HEK293 (cell line): Measurements from ENCODE around the gene DENND5A.
"Not testable (repeated sequence)": the region's sequence is repeated elsewhere in the genome, so short reads cannot be mapped to it uniquely, and the experiment has no call there.

Experiments
- CTCF ChIP-seq: fragments of 450-650 bp; formaldehyde crosslinking; IDR thresholded peaks from 2 replicates; pipeline ENCODE4 v1.5.1; 2016; ENCODE audit warnings: missing biosample characterization, missing genetic modification characterization
- PATZ1 ChIP-seq: fragments of 450-650 bp; formaldehyde crosslinking; IDR thresholded peaks from 2 replicates; pipeline ENCODE4 v1.5.1; 2016; ENCODE audit warnings: missing biosample characterization, missing genetic modification characterization
- REST ChIP-seq: fragments of 450-650 bp; formaldehyde crosslinking; IDR thresholded peaks from 2 replicates; pipeline ENCODE4 v1.5.1; 2016; ENCODE audit warnings: missing biosample characterization, missing genetic modification characterization
- YY1 ChIP-seq: fragments of 450-650 bp; formaldehyde crosslinking; IDR thresholded peaks from 2 replicates; pipeline ENCODE4 v1.5.1; 2018; ENCODE audit warnings: missing biosample characterization, missing genetic modification characterization
- ZBTB21 ChIP-seq: fragments of 450-650 bp; formaldehyde crosslinking; IDR thresholded peaks from 2 replicates; pipeline ENCODE4 v1.5.1; 2017; ENCODE audit warnings: missing biosample characterization, missing genetic modification characterization
- ZBTB44 ChIP-seq: fragments of 450-650 bp; IDR thresholded peaks from 2 replicates; pipeline ENCODE4 v1.5.1; 2018; ENCODE audit warnings: missing biosample characterization, mild to moderate bottlenecking, missing genetic modification characterization
- ZBTB48 ChIP-seq: fragments of 450-650 bp; formaldehyde crosslinking; IDR thresholded peaks from 2 replicates; pipeline ENCODE4 v1.5.1; 2016; ENCODE audit warnings: missing biosample characterization, missing genetic modification characterization
- ZIC2 ChIP-seq: fragments of 450-650 bp; formaldehyde crosslinking; IDR thresholded peaks from 2 replicates; pipeline ENCODE4 v1.5.1; 2016; ENCODE audit warnings: missing biosample characterization, missing genetic modification characterization
- ZNF157 ChIP-seq: fragments of 450-650 bp; formaldehyde crosslinking; IDR thresholded peaks from 2 replicates; pipeline ENCODE4 v1.5.1; 2016; ENCODE audit warnings: missing biosample characterization, missing genetic modification characterization
- ZNF521 ChIP-seq: fragments of 450-650 bp; formaldehyde crosslinking; IDR thresholded peaks from 2 replicates; pipeline ENCODE4 v1.5.1; 2017; ENCODE audit warnings: missing biosample characterization, mild to moderate bottlenecking, missing genetic modification characterization
- ZNF548 ChIP-seq: fragments of 450-650 bp; formaldehyde crosslinking; IDR thresholded peaks from 2 replicates; pipeline ENCODE4 v1.5.1; 2016; ENCODE audit warnings: missing biosample characterization, missing genetic modification characterization
- ZNF585B ChIP-seq: fragments of 450-650 bp; formaldehyde crosslinking; IDR thresholded peaks from 2 replicates; pipeline ENCODE4 v1.5.1; 2016; ENCODE audit warnings: missing biosample characterization, missing genetic modification characterization
- ZNF629 ChIP-seq: fragments of 450-650 bp; formaldehyde crosslinking; IDR thresholded peaks from 2 replicates; pipeline ENCODE4 v1.5.1; 2017; ENCODE audit warnings: missing biosample characterization, missing genetic modification characterization
- ZNF670 ChIP-seq: fragments of 450-650 bp; formaldehyde crosslinking; IDR thresholded peaks from 2 replicates; pipeline ENCODE4 v1.5.1; 2016; ENCODE audit warnings: missing biosample characterization, missing genetic modification characterization, low read depth

- not testable (repeated sequence) for TF ChIP-seq PATZ1 (tag by site-specific recombination); CTCF (tag by site-specific recombination); ZBTB44; REST (tag by site-specific recombination); ZNF629 (tag by site-specific recombination); ZBTB48 (tag by site-specific recombination); ZNF157 (tag by site-specific recombination); ZBTB21 (tag by site-specific recombination); ZNF521 (tag by site-specific recombination); ZNF548; ZIC2 (tag by site-specific recombination); ZNF585B; ZNF670 (tag by site-specific recombination); YY1
Measured at GRCh38 chr11:9097186-9097943, 167.8 kb downstream of the DENND5A start.
